Gastrocnemius medialis (tissue), 4 donors: ENCODE data around the gene TRIM28. TPM values are rescaled to one million over a fixed set of nuclear protein-coding genes. Genes with fewer than 3 reads are reported as not detected.

Source experiments
- ATAC-seq, 2 donors: fragments of 150-250 bp; one replicate each; pipeline ENCODE4 v1.9.1; 2016
- DNase-seq, 2 donors: peaks; one replicate each; pipeline ENCODE4 v3.0.0-alpha.2; 2019
- H3K27ac ChIP-seq, 4 donors: fragments of 200-600 bp; sonication (generic); 1 replicate in 1 of 4; 2 replicates in 3 of 4; pipeline ENCODE4 v1.5.1; 2016 to 2018; ENCODE audit warnings: mild to moderate bottlenecking in 2 of 4, moderate library complexity in 1 of 4
- H3K27me3 ChIP-seq, 3 donors: fragments of 200-600 bp; sonication (generic) in 2 of 3; 1 replicate in 1 of 3; 2 replicates in 2 of 3; pipeline versions ENCODE4 v1.5.1 to v1.6.0; 2016 to 2019; ENCODE audit warnings: mild to moderate bottlenecking in 1 of 3, moderate library complexity in 1 of 3
- H3K36me3 ChIP-seq, 2 donors: fragments of 200-600 bp; sonication (generic) in 1 of 2; one replicate each; pipeline ENCODE4 v1.5.1; 2017 to 2018
- H3K4me1 ChIP-seq, 2 donors: fragments of 200-600 bp; sonication (generic) in 1 of 2; one replicate each; pipeline ENCODE4 v1.5.1; 2016 to 2017; ENCODE audit warnings: mild to moderate bottlenecking in 2 of 2
- H3K4me3 ChIP-seq, 4 donors: fragments of 200-600 bp; sonication (generic) in 3 of 4; 1 replicate in 1 of 4; 2 replicates in 3 of 4; pipeline ENCODE4 v1.5.1; 2016 to 2019; ENCODE audit warnings: mild to moderate bottlenecking in 2 of 4
- H3K9me3 ChIP-seq, 3 donors: fragments of 200-600 bp; sonication (generic) in 2 of 3; 1 replicate in 1 of 3; 2 replicates in 2 of 3; pipeline ENCODE4 v1.5.1; 2016 to 2019
- POLR2A ChIP-seq, 2 donors: fragments of 450-650 bp; IDR thresholded peaks; one replicate each; pipeline ENCODE4 v1.6.1; 2017; ENCODE audit warnings: antibody characterized with exemption in 2 of 2, mild to moderate bottlenecking in 2 of 2, moderate library complexity in 2 of 2
- in situ Hi-C, 4 donors: fragments of 200-750 bp; cut with MboI; loops; one replicate each; pipeline versions ENCODE4 v1.15.0 to v1.8.0; 2017; ENCODE audit warnings: low sequenced_read_pairs in 4 of 4
- intact Hi-C: fragments of 100-400 bp; cut with DNase I; formaldehyde crosslinking; loops from one replicate; pipeline ENCODE4 v1.15.1; 2023; ENCODE audit warnings: low total_unique reads
- microRNA-seq, 2 donors: library from miRNA; unstranded; fragments of <30 nt; microRNA quantifications; one replicate each; pipeline ENCODE4, GENCODE V29; 2016; ENCODE audit warnings: borderline replicate concordance in 2 of 2
- total RNA-seq, 4 donors: library from RNA; depleted of rRNA; stranded (reverse); fragments of >200 nt; gene quantifications; one replicate each; pipeline versions ENCODE4 v1.1.0 to v1.2.3, GENCODE V29; 2016
- TF ChIP-seq, protein P1 (sequence below), 5 experiments: fragments of 450-650 bp in 3 of 5; fragments of 200-600 bp in 2 of 5; sonication (generic) in 2 of 5; IDR thresholded peaks in 4 of 5; conservative IDR thresholded peaks in 1 of 5; 1 replicate in 4 of 5; 2 replicates in 1 of 5; pipeline ENCODE4 v1.5.1; 2016 to 2019; ENCODE audit warnings: antibody characterized with exemption in 5 of 5, mild to moderate bottlenecking in 3 of 5, moderate library complexity in 3 of 5

TRIM28 gene
- total RNA-seq, 4 donors from 2014 or later, result 145 to 239 (median 191) TPM

DNA sequence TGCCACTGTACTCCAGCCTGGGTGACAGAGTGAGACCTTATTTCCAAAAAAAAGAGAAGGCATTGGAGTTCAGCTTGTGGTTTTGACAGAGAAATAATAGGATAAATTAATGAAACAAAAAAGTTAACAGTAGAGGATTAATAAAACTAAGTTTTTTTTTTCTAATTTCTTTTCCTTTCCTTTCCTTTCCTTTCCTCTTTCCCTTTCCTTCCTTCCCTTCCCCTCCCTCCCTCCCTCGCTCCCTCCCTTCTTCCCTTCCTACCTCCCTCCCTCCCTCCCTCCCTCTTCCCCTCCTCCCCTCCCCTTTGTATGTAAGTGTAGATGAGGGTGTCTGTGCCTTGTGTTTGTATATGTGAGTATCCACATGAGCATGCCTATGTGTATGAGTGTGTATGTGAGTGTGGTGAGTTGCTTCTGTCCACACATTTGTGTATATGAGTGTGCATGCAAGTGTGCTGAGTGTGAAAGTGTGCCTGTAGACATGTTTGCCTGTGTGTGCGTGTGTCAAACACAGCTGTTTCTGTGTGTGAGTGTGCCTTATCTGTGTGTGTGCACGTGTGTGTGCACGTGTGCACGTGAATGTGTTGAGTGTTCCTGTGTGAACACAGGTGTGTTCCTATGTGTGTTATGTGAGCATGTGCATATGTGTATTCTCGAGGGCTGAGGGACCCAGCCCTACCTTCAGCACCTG, 41.7 kb downstream of the TRIM28 start:
- ATAC-seq (no peak), DNase-seq (no peak)
- in situ Hi-C loops (no loop called here), intact Hi-C loops (no loop called here)
- Histone ChIP-seq H3K9me3 (no peaks in the 10 kb centered on the region), H3K4me3 (no peak overlapping the region), H3K27me3 (no peaks in the 10 kb centered on the region), H3K4me1 (no peaks in the 10 kb centered on the region), H3K27ac (no peak overlapping the region), H3K36me3 (peaks cover 0 to 19% of the 10 kb centered on the region in 2 donors)
- no peak for TF ChIP-seq POLR2A (IDR thresholded peaks at IDR 0.05)
- TF ChIP-seq, protein P1, sequence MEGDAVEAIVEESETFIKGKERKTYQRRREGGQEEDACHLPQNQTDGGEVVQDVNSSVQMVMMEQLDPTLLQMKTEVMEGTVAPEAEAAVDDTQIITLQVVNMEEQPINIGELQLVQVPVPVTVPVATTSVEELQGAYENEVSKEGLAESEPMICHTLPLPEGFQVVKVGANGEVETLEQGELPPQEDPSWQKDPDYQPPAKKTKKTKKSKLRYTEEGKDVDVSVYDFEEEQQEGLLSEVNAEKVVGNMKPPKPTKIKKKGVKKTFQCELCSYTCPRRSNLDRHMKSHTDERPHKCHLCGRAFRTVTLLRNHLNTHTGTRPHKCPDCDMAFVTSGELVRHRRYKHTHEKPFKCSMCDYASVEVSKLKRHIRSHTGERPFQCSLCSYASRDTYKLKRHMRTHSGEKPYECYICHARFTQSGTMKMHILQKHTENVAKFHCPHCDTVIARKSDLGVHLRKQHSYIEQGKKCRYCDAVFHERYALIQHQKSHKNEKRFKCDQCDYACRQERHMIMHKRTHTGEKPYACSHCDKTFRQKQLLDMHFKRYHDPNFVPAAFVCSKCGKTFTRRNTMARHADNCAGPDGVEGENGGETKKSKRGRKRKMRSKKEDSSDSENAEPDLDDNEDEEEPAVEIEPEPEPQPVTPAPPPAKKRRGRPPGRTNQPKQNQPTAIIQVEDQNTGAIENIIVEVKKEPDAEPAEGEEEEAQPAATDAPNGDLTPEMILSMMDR (IDR thresholded peaks at IDR 0.05 in 4 of 5, conservative IDR thresholded peaks at IDR 0.05 in 1 of 5), result no peak

DNA sequence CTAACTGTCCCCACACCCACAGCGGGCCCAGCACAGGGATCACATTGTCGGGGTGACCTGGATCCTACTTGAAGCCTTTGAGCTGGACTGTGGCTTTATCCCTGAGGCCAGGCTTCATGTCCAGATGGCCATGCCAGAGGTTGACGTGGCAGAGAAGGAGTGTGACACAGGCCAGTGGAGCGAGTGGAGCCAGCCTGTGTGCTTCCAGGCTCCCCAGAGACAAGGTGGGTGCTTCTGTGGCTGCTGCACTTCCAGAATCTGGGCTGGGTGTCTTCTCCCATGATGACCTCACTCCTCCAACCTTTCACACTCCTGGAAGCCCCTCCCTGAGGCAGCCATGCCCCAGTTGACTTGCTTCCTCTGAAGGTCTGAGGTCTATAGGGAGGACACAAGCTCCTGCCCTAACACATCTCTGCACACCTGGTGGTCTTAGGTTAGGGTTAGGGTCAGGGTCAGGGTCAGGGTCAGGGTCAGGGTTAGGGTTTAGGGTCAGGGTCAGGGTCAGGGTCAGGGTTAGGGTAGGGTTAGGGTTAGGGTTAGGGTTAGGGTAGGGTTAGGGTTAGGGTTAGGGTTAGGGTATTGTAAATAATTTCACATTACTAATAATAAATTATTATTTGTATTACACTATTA, 42.4 kb downstream of the TRIM28 start:
- TF ChIP-seq, protein P1 (IDR thresholded peaks at IDR 0.05 in 4 of 5, conservative IDR thresholded peaks at IDR 0.05 in 1 of 5), result no peak
- no peak for TF ChIP-seq POLR2A (IDR thresholded peaks at IDR 0.05)
- no peak overlapping the region for H3K27ac ChIP-seq
- intact Hi-C loops (no loop called here), in situ Hi-C loops (no loop called here)
- no peaks in the 10 kb centered on the region for H3K9me3 ChIP-seq
- peaks cover 0 to 19% of the 10 kb centered on the region in 2 donors for H3K36me3 ChIP-seq
- H3K4me1 ChIP-seq, result no peaks in the 10 kb centered on the region
- H3K4me3 ChIP-seq, result no peak overlapping the region
- ATAC-seq, result no peak
- no peak for DNase-seq
- H3K27me3 ChIP-seq, result no peaks in the 10 kb centered on the region

Small RNA genes lying within 50 kb of the gene (microRNA-seq; reads per million reads assigned to microRNA genes)
- 1.2 to 2.6 reads per million in 2 donors for gene MIR6807

Other genes with a start within 250 kb of the TRIM28 start
- gene ERVK3-1, start 238.7 kb upstream of the TRIM28 start, total RNA-seq, result 10 to 100 TPM; 27.1 to 38.2 (median 32.4) TPM
- gene ZSCAN22, start 217.1 kb upstream of the TRIM28 start, total RNA-seq, result 1 to 10 TPM; 1.1 to 2.4 (median 1.8) TPM
- 10 to 100 TPM in 1 of 4 donors, 1 to 10 TPM in 2, not detected in 1; 4.5 to 12.5 (median 9.0) TPM for gene A1BG, start 190.6 kb upstream of the TRIM28 start, total RNA-seq
- gene ZNF497, start 181.3 kb upstream of the TRIM28 start, total RNA-seq, result under 1 TPM in 3 of 4 donors, not detected in 1; 0.07 to 0.87 (median 0.36) TPM
- under 1 TPM in 2 of 4 donors, not detected in 2; 0.11 to 0.36 TPM for gene ZNF837, start 163.0 kb upstream of the TRIM28 start, total RNA-seq
- 1,000 to 10,000 TPM; 1,345 to 1,665 (median 1,438) TPM for gene RPS5, start 156.8 kb upstream of the TRIM28 start, total RNA-seq
- not detected for gene RNF225, start 148.4 kb upstream of the TRIM28 start, total RNA-seq
- gene ZNF584, start 135.4 kb upstream of the TRIM28 start, total RNA-seq, result 10 to 100 TPM in 2 of 4 donors, 1 to 10 TPM in 2; 8.5 to 21.4 (median 10.2) TPM
- 1 to 10 TPM; 1.8 to 2.7 (median 2.4) TPM for gene ZNF132, start 103.9 kb upstream of the TRIM28 start, total RNA-seq
- 1 to 10 TPM; 3.8 to 7.6 (median 7.0) TPM for gene ZNF324B, start 92.4 kb upstream of the TRIM28 start, total RNA-seq
- 10 to 100 TPM in 3 of 4 donors, 1 to 10 TPM in 1; 8.1 to 11.4 (median 11.3) TPM for gene ZNF324, start 77.0 kb upstream of the TRIM28 start, total RNA-seq
- 10 to 100 TPM in 1 of 4 donors, 1 to 10 TPM in 3; 7.5 to 13.1 (median 8.9) TPM for gene ZNF446, start 67.7 kb upstream of the TRIM28 start, total RNA-seq
- gene SLC27A5, start 32.1 kb upstream of the TRIM28 start, total RNA-seq, result 1 to 10 TPM; 2.0 to 9.1 (median 4.6) TPM
- gene ZBTB45, start 24.3 kb upstream of the TRIM28 start, total RNA-seq, result 10 to 100 TPM in 2 of 4 donors, 1 to 10 TPM in 2; 5.9 to 12.2 (median 9.6) TPM
- gene CHMP2A, start 11.0 kb downstream of the TRIM28 start, total RNA-seq, result 100 to 1,000 TPM in 2 of 4 donors, 10 to 100 TPM in 2; 82.3 to 165 (median 113) TPM
- 10 to 100 TPM; 23.5 to 74.5 (median 41.6) TPM for gene UBE2M, start 14.5 kb downstream of the TRIM28 start, total RNA-seq
- 10 to 100 TPM in 3 of 4 donors, 1 to 10 TPM in 1; 6.8 to 21.5 (median 15.1) TPM for gene MZF1, start 29.3 kb downstream of the TRIM28 start, total RNA-seq